Stimulated activated CD8-positive, alpha-beta memory T cell treated with anti-CD3 and anti-CD28 coated beads, Interleukin-12 subunit alpha, Interleukin-12 subunit beta, amount 100 ng/mL, for 24 hours (primary cell): Measurements from ENCODE around the gene TMEM238.
"Not testable (repeated sequence)": the region's sequence is repeated elsewhere in the genome, so short reads cannot be mapped to it uniquely, and the experiment has no call there.

ENCODE experiments used
- DNase-seq: peaks from one replicate; pipeline ENCODE4 v3.0.0-alpha.2; 2020; ENCODE audit errors: extremely low read depth

TMEM238 gene

GRCh38 chr19:55401390-55401789 lies 17.3 kb upstream of the TMEM238 start:
- not testable (repeated sequence) for DNase-seq

DNA sequence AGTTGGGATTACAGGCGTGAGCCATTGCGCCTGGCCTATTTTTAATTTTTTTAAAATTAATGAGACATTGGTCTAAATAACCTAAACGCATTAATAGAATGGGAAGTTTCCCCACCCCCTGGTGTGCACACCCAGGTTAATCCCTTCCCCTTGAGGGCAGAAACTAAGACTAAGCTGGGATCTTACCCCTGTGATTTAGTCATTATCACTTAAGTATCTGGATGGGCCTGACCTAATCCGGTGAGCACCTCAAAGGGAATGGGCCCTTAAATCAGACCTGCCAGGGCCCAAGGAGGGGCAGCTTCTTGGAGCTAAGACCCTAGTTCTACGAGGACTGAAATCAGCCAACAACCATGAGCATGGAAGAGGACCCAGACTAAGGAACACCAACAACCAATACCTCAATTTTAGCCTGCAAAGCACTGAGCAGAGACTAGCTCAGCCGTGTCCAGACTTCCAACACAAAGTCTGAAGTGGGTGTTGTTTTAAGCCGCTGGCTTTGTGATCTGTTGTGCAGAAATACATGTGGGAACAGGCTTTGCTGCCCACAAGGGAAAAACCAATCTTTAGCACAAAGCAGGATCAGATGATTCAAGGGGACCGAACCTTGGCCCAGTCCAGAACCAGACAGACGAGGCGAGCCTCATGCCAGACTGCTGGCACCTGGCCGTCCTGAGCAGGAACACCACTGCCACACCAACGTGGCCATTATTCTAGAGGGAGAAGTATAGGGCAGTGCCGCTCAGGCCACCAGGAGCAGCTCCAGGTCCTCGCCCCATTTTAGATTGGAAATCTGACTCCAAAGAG lies 16.4 kb upstream of the TMEM238 start:
- DNase-seq: no peak

GRCh38 chr19:55398200-55398925 lies 14.3 kb upstream of the TMEM238 start:
- no peak for DNase-seq

GRCh38 chr19:55392820-55393761 lies 9.0 kb upstream of the TMEM238 start:
- DNase-seq: no peak

- no peak for DNase-seq
Observed at GRCh38 chr19:55391702-55392615, 7.9 kb upstream of the TMEM238 start.

GRCh38 chr19:55391191-55391670 lies 7.1 kb upstream of the TMEM238 start:
- DNase-seq: no peak

- DNase-seq: no peak
Observed at GRCh38 chr19:55390461-55390880, 6.4 kb upstream of the TMEM238 start.

DNA sequence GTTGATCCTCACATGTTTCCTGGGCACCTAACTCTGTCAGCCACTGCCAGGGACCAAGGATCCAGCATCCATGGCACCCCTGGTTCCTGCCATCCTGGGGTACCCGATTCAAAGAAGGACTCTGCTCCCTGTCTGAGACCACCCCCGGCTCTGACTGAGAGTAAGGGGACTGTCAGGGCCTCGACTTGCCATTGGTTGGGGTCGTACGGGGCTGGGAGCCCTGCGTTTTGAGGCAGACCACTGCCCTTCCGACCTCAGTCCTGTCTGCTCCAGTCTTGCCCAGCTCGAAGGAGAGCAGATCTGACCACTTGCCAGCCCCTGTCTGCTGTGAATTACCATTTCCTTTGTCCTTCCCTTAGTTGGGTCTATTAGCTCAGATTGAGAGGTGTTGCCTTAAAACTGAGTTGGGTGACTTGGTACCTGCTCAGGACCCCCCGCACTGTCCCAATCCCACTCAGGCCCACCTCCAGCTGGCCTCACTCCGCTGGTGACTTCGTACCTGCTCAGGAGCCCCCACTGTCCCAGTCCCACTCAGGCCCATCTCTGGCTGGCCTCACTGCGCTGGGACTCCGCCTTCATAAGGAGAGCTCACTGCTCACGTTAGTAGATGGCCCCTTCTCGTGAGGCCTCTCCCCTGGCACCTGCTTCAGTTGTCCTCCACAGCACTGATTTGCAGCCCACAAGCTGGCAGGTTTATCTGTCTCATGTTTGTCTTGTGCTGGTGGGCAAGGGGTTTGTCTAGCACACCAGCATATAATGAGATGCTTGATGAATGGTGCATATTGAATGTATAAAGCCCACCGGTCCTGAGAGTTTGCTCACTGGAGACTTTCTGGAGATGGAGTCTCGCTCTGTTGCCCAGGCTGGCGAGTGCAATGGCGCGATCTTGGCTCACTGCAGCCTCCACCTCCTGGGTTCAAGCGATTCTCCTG lies 5.6 kb upstream of the TMEM238 start:
- no peak for DNase-seq

DNA sequence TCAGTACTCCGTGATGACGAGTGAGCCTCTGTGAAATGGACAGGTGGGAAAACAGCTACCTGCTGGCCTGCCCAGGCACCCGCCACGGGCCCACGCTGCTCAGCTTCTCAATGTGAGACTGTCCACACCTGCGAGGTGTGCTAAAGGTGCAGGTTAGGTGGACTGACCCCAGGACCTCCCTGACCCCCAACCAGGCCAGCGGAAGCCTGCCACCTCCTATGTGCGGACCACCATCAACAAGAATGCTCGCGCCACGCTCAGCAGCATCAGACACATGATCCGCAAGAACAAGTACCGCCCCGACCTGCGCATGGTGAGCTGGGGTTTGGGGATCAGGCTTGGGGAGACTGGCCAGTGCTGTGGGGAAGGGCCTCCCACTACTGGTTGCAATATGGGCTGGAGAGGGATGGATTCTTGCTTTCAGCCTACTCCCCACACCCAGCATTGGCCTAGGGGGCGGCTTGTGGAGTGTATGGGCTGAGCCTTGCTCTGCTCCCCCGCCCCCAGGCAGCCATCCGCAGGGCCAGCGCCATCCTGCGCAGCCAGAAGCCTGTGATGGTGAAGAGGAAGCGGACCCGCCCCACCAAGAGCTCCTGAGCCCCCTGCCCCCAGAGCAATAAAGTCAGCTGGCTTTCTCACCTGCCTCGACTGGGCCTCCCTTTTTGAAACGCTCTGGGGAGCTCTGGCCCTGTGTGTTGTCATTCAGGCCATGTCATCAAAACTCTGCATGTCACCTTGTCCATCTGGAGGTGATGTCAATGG lies 3.8 kb upstream of the TMEM238 start:
- no peak for DNase-seq

GRCh38 chr19:55386493-55386971 lies 2.4 kb upstream of the TMEM238 start:
- no peak for DNase-seq

DNA sequence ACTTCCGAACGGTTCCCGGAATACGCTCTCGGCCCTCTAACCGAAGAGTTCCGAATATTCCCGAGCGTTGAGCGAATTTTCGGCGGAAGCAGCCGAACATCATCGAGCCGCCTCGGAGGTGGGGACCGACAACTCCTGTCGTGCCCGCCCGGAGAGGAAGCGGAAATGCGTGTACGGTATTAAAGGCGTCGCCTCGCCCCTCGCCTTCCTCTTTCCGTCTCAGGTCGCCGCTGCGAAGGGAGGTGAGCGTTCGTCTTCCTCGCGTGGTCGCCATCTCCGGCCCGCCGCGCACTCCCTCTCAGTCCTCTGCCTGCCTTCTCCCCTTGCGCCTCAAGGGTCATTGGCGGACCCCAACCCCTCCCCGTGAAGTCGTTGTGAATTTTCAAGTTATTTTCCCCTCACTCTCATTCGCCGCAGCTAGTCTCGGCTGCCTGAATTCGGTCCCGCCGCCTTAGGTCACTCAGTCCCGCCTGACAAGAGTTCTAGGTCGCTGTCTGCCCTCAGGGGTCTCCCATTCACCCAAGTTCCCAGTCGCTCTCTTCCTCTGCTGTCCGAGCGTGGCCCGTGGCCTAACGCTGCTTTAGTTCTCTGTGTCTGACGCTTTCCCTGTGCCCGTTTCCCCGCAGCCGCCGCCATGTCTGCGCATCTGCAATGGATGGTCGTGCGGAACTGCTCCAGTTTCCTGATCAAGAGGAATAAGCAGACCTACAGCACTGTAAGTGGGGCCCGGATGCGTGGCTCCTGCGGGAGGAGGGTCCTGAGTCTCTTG lies 1.8 kb upstream of the TMEM238 start, which contains the start of gene RPL28:
Gene RPL28 (plus strand): TSS at position 209 of the 769 bp plus-strand sequence. CDS start 426 bp downstream, at position 635.
- DNase-seq: peak; percentile 96

DNA sequence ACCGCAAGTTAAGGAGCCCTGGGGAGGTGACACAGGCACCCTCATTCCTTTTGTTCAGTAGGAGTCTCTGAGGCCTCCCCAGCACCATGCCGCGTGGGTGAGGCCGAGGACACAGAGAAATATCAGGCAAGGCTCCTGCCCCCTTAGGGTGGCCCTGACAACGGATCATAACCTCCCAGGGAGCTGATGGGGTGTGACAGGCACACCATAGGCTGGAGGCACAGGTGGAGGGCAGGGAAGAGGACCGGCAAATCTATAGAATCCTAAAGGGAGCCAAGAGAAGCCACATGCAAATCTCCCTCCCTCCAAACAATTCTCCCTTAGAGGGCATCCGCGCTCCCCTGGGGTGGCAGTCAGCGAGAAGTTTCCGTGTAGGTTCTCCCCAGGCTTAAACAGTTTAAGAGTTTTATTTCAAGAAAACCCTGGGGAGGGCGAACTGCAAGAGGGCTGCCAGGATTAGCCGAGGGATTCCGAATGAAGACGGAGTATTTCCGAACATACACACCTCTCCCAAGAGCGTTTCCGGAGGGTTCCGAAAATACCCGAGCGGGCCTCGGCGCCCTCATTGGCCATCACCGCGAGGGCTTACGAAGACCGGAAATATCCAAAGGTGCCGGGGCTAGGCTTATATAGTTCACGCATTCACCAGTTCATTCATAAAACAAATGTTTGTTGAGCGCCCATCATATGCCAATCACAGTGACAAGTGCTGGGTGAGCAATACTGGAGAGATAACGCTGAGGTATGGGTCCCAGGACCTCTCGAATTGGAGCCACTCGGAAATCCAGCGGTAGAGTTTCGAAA lies 1.0 kb upstream of the TMEM238 start:
- peak; percentile 80 for DNase-seq

GRCh38 chr19:55383279-55384130 lies 587 bp downstream of the TMEM238 start:
- no peak for DNase-seq

GRCh38 chr19:55382522-55383054 lies 1.5 kb downstream of the TMEM238 start:
- no peak for DNase-seq

- no peak for DNase-seq
Observed at GRCh38 chr19:55382013-55382412, 2.1 kb downstream of the TMEM238 start.

GRCh38 chr19:55379174-55379573 lies 4.9 kb downstream of the TMEM238 start:
- DNase-seq: no peak
